HG03280 (cell line): ENCODE measurements around the gene DOC2A.

Experiments used
- ATAC-seq: cut with Tn5 transposase; IDR thresholded peaks from one replicate; pipeline ENCODE4 v1.9.1; 2021; ENCODE audit warnings: mild to moderate bottlenecking, moderate library complexity; ENCODE audit not compliant: unreplicated experiment

DOC2A gene

DNA sequence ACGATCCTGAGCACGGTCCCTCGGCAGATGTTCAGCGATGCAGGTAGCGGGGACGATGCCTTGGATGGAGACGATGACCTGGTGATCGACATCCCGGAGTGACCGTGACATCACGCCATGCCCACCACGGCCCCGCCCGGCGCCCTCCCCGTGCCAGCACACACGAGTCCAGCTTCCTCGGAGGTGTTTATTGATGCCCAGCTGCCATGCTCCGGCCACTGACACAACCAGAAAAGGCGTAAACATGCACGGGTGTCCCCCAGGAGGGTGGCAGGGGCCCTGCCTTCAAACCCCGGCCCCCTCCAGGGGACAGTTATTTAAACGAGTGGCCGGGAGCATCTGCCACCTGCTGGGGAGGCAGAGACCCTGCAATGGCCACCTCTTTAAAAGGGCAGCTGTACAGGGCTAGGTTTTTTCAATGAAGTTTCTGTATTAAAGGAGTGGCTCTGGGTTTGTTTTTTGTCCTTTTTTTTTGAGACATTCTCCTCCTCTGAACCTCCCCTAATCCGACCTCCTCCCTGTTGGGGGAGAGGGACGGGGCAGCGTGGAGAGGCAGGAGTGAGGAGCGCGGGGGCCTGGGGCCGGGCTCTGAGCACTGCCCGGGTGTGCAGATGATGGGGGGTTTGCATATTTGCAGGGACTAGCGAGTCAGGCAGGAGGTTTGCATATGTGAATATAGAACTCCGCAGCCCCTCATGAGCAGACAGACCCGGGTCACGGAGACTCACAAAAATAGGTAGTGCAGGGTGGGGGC lies 5.3 kb downstream of the DOC2A start:
- no peak for ATAC-seq

DNA sequence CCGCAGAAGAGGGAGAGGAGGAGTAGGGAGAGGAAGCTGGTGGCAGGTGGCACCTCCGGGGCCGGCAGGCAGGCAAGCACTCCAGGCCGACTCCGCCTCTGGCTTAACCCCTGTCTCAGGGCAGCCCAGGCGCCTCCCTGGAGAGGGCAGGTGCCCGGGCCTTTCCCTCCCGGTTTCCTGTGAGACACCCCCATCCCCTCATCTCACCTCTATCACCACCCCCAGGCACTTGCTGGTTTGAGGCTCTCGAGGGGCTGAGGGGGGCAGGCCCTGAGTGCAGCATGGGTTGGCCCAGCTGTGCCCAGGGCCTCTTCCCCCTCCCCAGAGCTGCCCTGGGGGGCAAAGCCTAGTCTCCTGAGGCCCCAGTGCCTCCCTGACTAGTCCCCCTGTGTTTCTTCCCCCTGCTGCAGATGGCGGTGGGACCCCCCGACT lies 6.0 kb downstream of the DOC2A start:
- ATAC-seq, result no peak

DNA sequence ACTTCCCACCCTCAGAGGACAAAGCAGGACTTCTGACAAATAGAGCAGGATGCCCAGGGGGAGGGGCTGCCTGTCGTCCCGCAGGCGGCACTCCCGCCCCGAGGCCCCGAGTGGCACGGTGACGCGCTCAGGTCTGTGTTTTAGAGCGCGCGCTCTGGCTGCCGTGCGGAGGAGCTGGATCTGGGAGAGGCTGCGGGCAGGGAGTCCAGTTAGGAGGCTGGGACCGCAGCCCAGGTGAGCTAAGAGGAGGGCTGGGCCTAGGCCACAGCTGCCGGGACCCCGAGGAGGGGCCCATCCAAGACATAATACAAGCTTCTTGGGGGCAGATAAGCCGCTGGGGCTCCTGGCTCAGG lies 6.4 kb downstream of the DOC2A start:
- ATAC-seq, result no peak

DNA sequence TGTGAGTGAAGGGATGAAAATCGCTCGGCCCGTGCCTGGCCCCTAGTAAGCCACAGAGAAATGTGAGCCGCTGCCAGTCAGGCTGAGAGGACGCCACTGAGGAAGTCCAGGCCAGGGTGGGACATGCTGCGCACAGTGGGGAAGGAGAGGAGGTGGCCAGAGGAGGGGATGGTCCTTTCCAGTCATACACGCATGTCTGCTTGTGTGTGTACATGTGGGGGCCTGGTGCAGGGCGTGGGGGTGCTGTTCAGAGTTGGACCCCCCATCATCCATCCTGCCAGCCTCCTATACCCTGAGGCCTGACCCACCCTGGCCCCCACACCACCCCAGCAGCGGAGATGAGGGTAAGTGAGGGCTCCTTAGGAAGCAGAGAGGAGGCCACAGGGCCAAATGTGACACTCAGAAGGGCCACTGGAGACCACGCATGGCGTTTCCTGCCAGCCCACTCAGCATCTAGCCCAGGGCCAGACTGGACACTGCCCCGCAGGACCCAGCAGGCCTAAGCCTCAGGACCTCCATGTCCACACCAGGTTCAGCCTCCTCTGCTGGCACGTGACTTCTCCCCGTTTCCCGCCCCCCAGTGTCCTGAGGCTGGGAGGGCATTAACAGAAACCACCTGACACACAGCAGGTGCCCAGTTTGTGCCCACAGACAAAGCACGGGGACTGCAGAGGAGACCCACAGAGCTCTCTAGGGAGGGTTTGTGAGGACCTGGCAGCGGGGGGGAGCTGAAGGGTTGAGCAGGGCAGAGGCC lies 7.0 kb downstream of the DOC2A start:
- ATAC-seq, result no peak

DNA sequence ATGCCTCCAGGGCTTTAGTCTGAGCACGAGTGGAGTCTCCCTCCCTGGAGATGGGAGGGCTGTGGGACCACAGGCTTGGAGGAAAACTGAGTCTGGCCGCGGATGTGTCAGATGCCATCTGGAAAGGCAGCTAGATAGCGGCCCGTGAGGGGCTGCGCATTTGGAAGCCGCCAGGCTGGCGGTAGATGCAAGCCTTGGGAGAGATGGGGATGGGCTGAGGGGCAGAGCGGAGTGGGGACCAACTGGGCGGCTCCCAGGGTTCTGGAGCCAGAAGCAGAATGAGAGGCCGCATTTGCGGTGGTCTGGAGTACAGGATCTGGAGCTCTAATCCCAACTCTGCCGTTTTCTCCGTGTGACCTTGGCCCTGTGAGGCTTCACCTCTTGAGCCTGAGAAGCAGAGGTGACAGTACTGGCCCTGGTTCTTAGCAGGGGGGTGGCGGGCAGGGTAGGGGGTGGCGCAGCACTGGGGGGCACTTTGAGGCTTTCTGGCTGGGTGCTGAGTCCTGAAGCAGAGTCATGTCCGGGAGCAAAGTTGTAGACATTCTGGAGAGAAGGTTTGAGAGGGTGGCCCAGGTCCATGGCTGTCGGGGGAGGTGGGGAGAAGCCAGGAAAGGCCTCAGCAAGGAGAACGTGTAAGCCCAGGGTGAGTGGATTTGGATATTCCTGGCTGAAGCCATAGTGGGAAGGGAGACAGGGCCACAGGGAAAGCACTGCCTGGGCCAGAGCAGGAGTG lies 8.0 kb downstream of the DOC2A start:
- no peak for ATAC-seq

DNA sequence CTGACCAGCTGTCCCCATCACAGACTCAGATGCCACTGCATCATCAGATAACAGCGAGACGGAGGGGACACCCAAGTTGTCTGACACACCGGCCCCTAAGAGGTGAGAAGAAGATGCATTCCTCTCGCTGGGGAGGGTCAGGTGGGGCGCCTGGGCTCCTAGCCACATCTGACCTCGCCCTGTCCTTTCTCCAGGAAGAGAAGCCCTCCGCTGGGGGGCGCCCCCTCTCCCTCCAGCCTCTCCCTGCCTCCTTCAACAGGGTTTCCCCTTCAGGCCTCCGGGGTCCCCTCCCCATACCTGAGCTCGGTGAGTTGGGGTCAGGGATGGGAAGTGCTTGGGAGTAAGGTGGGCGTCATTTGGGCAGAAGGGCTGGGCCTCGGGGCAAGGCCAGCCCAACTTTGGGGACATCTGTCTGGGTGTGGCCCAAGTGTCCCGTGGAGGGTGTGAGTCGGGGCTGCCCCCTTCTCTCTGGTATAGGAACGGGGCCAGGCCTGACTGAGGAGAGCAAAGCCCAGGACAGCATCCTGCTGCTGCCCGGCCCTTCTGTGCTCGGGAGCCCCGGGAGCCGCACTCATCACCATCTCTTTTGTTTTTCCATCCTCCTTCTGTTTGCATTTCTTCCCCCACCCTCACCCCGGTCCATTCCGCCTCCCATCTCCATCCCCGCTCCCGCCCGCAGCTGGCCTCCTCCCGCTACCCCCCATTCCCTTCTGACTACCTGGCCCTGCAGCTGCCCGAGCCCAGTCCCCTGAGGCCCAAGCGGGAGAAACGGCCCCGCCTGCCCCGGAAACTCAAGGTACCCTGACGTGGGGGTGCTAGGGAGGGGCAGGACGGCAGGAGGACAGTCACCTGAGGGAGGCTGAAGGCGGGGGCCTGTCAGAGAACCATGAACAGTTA lies 9.8 kb downstream of the DOC2A start:
- no peak for ATAC-seq

DNA sequence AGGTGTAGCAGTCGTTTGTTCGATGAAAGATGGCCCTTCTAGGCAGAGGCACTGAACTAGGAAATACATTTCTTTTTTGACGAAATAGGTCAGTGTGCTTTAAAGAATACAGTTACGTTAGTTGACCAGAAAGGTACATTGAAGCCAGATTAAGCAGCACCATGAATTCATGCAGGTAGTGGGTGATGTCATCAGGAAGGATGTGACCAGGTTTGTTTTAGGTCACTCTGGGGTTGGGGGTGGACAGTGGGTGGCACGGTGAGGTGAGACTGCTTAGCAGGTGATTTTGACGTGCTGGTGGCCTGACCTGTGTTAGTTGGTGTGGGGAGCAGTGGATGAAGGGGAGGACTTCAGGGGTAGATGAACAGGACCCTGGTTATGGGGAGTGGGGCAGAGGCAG lies 11.2 kb downstream of the DOC2A start:
- no peak for ATAC-seq

DNA sequence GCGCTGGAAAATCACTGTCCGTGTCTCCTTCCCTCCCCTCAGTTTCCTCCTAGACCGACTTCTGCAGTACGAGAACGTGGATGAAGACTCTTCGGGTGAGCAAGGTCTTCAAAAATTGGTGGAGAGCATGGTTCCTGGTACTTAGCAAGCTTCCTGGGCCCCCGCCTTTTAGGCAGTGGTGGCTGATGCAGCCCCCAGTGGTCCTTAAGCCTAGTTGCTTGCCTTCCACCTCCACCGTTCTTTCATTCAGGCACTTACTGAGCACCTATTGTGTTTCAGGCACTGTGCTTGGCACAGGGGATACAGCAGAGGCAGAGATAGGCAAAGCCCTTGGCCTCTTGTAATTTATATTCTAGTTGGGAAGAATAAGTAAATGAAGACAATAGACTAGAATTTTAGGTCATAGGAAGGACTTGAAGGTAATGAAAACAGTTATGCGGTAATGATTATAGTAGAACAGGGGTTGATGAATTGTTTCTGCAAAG lies 14.0 kb downstream of the DOC2A start:
- ATAC-seq, result no peak

DNA sequence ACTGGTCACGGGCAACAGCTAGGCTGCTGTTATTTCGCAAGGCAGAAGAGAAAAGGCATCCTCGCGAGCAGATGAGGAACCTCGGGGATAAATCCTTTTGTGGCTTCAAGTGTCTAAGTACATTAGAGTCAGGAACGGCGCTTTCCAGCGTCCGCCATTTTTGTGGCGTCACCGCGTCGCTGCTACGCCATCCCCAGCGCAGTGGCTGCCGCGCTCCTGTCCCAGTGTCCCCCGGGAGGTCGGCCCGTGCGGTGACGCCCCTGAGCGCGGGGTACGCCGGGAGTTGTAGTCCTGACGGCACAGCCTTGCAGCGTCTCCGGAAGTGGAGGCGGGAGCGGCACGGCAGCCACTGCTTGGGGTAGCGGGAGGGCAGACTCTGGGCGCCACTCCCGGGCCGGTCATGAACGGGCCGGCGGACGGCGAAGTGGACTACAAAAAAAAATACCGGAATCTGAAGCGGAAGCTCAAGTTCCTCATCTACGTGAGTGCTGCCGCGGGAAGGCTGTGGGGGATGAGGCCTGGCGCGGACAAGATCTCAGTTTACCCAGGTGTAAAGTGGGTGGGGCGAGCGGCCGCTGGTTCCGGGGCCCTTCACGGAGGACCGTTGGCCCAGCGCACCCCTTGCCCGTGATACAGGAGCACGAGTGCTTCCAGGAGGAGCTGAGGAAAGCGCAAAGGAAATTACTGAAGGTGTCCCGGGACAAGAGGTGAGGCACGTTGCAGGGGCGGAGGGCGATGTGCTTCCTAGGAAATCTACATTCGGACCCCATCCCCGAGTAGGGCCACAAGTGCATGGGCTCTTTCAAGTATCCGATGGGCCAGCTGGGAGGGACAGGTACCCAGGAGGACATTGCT lies 14.7 kb downstream of the DOC2A start, which contains the start of gene INO80E:
Gene INO80E, plus strand, starts transcription at position 331 of the 855 bp plus-strand sequence. Its CDS starts 70 bp downstream, at position 401.
- peak; percentile 92 for ATAC-seq

DNA sequence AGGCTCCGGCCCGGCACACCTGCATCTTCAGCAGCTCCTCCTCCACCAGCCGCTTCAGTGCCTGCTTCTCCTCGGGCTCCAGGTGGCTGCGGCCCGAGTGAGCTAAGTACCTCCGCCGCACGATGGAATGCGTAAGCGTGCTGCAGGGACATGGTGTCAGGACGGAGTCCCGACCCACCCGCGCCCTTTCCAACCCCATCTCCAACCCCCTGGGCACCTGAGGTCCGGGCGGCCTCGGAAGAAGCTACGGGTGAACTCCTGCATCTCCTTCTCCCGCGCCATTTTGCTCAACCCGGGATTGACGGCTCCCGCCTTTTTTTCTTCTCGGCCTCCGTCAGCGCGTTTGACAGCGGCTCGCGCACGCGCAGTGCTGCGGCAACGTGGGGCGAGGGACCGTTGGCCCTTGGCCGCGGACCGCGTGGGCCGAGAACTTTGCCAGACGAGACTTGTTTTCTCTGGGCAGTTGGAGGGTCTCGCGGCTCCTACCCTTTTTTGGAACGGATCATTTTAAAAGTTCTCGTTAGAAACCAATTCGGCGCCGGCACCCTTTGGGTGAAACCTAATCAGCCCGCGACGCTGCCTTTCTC lies 15.4 kb downstream of the DOC2A start, which contains the start of gene HIRIP3:
Gene HIRIP3, minus strand, starts transcription at position 294 of the 587 bp plus-strand sequence. Its CDS starts 12 bp downstream, at position 282.
- ATAC-seq, result peak; percentile 46

DNA sequence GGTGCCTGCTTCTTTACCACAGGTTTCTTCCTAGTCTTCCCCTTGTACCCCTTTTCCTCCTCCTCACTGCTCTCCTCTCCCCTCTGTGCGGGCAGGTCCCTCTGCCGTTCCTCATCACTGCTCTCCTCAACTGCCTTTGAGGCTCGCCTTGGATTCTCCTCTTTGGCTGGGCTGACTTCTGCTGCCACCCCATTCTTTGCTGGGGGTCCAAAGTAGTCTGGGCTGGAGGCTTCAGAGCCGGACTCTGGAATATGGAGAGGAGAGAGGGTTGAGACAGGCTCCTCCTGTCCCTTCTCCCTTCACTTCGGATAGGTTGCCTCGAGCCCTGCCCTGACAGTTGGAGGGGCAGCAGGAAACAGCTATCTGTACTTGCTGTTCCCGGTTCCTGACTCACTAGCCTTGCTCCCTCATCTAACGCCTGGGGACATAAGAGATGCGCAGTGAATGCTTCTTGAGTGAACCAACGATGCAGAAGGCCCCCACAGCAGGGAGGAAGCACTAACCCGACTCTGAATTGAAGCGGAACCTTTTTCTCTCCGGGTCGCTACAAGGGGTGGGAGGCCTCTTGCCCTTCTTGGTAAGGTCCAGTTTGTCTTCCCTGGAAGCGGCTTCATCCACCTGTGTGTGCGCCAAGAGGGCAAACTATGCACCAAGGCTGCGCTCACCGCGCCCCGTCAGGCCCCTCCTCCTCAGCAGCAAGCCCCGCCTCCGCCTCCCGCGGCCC lies 16.1 kb downstream of the DOC2A start:
- ATAC-seq, result peak; percentile 40

DNA sequence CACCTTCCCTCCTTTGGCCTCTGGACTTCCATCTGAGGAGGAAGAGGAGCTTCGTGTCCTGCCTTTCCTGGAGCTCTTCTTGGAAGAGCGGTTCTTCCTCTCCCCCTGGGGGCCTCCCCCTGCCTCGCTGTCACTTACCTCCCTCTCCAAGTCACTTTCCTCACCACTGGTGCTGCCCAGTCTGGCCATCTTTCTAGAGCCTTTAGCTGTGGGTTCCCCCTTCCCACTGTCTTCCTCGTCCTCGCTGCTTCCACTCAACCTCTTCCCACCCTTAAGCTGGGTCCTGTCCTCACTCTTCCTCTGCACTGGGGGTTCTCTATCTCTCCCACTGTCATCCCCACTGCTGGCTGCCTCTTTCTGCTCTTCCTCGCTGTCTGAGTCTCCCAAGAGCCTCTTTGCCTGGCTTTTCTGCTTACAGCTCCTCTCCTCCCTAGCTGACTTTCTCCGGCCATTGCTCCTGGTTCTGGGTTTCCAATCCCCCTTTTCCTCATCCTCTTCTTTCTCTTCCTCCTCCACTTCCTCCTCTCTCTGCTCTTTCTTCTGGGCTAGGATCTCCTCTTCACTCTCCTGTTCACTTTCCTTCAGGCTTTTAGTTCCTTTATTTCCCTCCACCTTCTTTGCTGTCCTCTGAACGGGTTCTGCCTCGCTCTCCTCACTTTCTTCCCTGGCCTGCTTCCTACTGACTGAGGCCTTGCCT lies 16.8 kb downstream of the DOC2A start:
- no peak for ATAC-seq

DNA sequence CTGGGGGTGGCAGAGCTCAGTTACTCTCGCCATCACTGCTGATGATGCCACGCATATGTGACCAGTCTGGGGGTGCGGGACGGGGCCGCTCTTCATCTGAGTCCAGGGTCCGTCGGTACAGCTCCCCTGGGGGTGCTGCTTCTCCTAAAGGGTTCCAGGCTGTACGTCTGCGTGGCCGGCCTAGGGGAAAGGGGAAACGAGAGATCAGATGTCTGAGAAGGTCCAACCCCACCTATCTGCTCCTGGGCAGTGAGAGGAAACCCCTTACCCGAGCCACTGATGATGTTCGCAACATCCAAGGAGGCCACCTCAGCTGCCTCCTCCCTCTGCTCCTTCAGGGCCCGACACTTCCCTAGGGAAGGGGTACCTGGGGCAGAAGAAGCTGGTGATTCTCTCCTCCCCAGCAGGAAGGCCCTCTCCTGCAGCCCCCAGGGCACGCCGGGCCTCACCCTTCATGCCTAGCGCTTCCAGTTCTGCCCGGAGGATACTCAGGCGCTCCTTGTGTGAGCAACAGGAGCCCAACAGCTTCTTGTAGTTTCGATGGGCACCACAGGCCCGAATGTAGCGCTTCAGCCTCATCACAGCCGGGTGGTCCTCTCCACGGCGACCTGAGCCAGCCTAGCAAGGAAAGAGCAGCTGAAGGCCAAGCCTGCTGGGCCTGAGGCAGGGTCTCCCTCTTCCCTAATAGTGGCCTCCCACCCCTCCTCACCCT lies 17.5 kb downstream of the DOC2A start:
- ATAC-seq, result no peak

DNA sequence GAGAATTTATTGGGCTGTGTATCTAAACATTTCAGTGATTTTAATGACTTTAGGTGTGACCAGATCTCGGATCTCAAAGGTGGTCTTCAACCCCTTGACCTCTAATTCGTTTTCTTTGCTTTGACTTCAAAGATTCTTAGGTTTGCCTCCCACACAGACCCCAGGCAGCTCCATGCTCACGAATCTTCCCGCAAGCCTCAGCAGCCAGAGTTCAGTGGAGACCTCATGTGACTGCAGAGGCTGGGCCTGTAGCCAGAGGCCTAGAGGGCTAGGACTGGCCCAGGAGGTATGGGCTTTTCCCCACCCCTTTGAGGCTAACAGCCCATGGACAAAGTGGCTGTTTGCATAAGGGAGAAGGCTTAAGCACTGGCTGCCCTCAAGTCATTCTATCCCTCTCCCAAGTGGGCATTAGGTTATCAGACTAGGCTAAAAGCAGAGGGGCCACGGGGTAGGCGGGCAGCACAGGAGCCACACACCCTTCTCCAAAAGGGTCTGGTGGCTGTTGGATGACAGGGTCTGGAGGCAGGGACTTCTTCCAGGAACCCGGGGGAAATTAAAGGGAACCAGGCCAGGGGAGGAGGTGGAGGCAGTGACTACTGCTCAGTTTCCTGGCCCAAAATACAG lies 18.4 kb downstream of the DOC2A start:
- no peak for ATAC-seq

DNA sequence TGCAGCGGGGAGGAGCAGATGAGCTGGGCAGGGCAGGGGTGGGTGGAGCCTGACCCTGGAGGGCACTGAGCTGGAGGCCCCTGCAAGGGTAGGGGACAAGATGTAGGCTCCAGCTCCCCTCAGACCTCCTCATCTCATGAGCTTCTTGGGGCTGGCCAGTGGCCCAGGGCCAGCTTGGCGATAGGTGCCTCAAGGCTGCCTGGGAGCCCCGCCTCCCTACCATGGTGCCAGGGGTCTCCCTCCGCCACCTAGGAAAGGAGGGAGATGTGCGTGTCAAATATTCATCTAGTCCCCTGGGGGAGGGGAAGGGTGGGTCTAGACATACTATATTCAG lies 19.3 kb downstream of the DOC2A start:
- no peak for ATAC-seq

DNA sequence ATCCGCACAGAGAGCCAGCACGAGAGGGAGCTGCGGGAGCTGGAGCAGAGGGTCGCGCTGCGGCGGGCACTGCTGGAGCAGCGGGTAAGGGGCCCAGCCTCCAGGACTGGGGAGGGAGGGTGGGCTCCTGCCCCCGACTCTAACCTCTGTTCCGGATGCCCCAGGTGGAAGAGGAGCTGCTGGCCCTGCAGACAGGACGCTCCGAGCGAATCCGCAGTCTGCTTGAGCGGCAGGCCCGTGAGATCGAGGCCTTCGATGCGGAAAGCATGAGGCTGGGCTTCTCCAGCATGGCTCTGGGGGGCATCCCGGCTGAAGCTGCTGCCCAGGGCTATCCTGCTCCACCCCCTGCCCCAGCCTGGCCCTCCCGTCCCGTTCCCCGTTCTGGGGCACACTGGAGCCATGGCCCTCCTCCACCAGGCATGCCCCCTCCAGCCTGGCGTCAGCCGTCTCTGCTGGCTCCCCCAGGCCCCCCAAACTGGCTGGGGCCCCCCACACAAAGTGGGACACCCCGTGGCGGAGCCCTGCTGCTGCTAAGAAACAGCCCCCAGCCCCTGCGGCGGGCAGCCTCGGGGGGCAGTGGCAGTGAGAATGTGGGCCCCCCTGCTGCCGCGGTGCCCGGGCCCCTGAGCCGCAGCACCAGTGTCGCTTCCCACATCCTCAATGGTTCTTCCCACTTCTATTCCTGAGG lies 19.8 kb downstream of the DOC2A start:
- no peak for ATAC-seq
